HG02943 (cell line): ENCODE results near the gene RTL10.
"Not testable (repeated sequence)": the region's sequence is repeated elsewhere in the genome, so short reads cannot be mapped to it uniquely, and the experiment has no call there.

Source experiments
- ATAC-seq: cut with Tn5 transposase; IDR thresholded peaks from one replicate; pipeline ENCODE4 v1.9.1; 2021; ENCODE audit warnings: mild to moderate bottlenecking, low read depth, moderate library complexity; ENCODE audit not compliant: unreplicated experiment

The RTL10 gene

DNA sequence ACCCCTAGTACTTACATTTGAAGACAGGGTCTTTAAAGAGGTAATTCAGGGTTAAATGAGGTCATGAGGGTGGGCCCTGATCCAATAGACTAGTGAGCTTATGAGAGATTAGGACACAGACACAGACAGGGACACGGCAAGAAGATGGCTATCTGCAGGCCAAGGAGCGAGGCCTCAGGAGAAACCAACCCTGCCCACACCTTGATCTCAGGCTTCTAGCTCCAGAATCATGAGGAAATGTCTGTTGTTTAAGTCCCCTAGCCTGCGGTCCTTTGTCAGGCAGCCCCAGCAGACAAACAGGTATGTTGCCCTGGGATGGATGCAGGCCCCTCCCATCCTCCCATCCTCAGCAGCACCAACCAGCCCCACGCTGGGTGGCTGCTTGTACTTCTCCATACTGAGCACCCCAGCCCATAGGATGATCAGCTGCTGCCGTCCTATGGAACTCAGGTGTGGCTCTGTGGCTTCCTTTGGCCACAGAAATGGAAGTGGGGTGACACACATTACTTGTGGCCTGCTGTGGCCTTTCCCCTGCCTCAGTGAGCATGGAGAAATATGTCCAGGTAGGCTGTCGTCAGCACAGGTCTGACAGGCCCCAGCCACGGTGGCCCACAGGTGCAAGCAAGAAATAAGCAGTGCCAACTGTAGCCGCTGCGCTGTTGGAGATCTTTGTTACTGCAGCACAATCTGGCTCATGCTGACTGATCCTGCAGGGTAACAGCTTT is 7.9 kb downstream of the RTL10 start:
- no peak for ATAC-seq

DNA sequence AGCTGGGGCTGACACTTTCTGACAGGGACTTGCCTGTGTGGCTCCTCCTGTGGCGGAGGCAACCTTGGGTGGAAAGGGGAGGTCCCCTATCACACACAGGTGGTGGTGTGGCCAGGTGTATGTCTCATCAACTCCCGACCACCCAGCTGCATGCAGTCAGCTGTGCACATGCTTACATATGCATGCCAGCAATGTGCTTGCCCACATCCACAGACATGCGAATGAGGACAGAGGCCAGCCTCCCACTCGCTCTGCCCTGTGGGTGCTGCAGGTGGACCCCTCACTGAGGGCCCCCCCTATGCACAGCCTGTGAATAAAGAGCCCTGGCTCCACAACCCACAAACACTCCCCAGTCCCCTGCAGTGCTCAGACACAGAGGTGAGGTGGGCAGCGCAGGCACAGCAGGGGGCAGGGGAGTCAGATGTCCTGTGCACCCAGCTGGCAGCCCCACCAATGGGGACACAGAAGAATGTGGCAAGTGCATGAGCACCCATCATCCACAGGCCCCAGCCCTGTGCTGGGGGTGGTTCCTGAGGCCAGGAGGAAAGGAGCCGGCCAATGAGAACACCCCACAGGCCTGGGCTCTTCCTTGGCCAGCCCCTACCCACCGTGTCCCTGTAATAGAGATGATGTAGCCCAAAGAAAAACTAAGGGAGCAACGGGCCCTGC is 9.5 kb downstream of the RTL10 start:
- ATAC-seq = no peak

DNA sequence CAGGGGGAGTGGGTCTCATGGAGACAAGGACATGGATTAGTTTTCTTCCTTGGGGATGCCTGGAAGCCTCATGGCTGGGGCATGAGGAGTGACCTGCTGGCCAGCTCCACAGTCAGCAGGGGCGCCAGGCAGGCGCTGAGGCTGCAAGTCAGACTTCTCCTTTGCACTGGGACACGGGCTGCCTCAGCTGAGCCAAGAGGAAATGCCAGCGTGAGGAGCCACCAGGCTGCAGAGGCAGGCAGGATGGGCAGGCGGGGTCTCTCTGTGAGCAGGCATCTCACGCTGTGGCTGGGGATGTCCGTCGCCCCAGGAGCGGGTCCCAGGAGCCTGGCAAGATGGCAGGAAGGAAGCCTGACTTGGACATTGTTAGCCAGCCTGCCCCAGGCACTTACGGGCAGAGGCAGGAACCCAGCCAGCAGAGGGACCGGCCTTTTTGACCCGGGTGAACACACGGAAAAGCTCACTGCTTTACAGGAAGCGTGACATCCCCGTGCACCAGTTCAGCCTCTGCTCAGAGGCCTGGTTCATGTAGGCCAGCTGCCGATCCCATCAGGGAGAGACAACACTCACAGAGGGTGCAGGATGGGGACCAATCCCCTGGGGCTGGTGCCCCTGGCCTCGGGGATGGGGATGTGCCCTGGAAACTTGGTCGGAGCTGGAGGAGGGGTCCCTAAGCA is 10.2 kb downstream of the RTL10 start:
- ATAC-seq = no peak

DNA sequence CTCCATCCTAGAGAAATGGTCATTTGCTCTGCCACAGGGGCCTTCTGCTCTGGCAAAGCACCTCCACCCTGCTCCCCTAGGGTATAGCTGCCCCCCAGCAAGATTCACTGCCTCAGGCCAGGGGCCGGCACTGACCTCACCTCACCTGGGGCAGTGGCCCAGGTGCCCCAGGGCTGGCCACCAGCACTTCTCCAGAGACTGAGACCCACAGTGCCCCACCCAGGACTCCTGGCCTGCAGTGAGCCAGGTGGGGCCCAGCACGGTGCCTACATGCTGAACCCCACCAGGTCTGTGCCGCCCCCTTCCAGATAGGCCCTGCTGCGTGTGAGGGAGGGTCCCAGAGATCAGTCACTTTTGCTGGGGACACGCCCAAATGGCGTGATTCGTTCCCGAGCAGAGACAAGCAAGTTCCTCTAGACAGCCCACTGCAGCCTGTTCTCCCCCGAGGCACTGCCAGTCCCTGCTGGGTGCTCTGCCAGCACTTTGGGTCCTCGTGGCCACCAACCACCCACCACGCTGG is 10.8 kb downstream of the RTL10 start:
- no peak for ATAC-seq

DNA sequence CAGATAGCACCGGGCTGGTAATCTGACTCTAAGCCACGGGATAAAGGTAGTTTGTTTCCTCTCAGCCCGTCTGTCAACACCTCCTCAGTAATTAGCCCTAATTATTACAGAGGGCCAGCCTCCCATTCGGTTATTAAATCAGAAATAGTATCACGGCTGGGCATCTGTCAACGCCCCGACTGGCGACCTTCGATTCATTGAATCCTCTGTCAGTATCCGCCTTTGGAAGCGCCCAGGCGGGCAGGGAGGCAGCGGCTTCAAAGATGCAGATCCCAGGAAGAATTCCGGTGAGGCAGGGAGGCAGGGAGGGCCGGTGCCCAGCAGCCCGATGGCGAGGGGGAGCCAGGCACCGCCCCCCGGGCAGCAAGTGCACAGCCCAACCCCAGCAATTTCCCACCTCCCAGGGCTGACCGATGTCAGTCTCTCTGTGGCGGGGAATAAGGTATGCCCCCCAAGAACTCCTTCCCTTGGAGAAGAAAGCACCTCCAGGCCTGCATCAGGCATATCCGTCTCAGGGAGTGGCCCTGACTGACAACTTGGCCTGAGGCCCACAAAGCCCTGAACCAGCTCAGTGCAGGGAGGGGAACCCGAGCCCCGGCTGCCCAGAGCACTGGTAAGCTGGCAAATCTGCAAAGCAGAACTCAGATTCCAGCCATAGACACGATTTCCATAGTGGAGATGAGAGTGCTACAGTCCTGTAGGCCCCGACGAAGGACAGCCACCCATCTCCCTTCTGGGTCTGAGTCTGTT is 11.4 kb downstream of the RTL10 start:
- ATAC-seq = no peak

DNA sequence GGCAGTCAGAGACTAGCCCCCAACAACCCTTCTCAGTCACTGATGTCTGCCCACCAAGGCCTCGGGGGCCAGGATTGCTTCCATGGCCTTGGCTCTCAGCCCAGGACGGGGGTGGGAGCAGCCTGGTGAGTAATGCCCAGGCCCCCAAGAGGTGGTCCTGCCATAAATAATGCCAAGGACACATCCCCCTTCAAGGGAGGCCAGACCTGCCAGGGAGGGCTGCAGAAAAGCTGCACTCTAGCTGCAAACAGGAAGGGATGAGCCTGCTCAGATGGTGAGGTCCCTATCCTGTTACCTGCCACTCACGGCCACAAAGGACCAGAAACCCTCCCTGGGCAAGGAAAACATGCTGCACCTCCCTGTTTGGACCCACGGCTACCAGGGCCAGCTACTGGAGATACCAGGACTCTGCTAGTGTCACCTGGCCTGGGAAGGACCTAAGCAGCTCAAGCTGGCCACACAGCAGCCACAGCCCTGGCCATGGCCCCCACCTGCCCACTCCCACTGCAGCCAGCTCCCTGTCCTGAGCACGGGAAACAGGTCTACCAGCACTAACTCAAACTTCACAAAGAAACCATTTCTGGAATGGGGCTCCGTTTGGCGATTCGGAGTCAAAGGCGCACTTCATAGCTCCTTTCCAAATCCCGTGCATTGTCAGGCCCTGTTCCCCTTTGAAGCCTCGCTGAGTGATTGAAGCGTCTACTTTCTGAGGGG is 12.1 kb downstream of the RTL10 start:
- no peak for ATAC-seq

DNA sequence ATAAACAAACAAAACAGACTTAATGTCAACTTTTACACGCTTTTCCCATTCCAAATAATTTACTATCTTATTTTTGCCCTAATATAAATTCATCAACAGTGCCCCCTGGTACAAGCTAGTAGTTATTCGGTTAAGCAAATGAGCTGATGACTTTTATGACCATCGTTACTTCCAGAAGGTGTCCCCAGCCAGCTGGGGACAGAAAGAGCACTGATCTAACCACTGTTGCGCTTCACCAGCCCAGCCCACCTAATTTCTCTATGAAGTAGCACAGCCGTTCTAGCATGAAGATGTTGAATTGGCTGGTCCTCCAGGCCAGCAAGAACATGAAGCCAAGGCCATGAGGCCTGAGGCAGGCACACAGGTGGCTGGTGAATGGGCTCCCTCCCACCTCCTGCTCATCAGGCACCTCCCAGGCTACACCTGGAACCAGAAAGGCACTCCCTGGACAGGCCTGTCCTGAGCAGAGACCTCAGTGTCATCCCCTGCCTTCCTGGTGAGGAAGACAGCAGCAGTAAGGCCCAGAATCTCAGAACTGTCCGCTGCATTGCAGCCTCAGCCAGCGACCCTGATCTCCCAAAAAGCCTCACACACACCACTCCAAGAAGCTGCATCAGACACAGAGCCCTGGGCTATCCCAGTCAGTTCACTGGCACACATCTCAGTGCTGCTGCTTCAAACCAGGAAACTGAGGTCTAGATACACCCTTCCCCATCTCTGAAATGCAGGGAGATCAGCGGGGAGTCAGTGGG is 12.9 kb downstream of the RTL10 start:
- ATAC-seq = no peak

DNA sequence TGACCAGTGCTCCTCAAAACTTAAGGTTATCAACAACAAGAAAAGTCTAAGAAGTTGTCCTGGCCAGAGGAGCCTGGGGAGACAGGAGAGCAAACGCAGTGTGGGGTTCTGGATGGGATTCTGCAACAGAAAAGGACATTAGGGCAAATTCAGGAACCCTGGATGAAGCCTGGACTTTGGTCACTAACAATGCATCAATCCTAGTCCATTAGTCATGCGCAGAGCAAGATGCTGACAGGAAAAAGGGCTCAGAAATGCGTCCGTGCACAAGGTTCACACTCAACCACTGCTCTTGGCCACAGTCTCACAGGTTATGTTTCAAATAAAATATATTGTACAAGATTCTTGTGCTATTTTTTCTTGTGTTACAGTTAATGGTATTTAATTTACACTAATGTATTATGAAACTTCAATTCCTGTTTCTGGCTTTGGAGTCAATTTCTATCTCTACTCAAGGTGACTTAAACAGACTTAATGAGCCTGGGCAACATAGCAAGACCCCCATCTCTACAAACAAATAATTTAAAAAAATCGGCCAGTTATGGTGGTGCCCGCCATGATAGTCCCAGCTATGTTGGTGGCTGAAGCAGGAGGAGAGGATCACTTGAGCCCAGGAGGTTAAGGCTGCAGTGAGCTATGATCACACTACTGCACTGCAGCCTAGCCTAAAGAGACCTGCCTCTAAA is 13.6 kb downstream of the RTL10 start:
- ATAC-seq = no peak

DNA sequence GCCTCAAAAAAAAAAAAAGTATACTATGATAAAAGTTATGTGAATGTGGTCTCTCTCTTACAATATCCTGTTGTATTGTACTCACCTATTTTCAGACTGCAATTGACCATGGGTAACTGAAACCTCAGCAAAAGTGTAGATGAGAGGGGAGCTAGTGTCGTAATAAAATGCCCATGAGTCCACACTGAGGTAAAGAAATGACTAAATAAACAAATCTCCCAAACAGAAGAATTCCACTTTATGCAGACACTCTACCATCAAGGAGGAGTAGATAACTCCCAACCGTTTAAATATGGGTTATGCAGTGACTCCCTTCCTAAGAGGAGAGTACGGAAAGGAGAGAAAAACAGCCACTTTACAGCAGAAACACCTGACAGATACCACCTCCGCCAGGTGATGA is 14.6 kb downstream of the RTL10 start:
- ATAC-seq = no peak

DNA sequence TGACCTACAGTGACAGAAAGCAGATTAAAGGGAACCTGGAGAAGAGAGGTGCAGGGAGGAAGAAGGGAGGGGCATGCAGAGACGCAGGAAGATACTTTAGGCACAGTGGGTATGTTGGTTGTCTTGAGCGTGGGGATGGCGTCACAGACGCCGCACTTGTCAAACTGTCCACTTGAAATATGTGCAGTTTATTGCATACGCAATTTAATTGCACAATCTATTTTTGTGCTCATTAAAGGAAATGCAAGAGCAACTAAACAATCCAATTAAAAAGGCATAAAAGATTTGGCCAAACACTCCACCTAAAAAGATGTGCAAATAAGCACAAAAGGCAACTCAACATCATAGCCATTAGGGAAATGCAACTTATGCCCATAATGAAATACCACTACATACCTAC is 16.8 kb downstream of the RTL10 start:
- ATAC-seq = no peak

DNA sequence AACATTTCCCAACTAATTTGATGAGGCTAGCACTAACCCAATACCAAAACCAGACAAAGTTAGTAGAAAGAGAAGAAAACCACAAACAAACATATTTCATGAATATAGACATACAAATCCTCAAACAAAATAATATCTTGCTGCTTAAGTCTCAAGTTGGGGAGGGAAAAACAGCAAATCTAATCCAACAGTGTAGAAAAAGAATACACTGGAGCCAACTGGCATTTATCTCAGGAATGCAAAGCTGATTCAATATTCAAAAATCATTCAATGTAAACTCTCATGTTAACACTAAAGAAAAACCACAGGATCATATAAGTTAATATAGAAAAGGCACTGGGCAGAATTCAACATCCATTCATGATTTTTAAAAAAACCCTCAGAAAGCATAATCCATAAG is 18.2 kb downstream of the RTL10 start:
- no peak for ATAC-seq

DNA sequence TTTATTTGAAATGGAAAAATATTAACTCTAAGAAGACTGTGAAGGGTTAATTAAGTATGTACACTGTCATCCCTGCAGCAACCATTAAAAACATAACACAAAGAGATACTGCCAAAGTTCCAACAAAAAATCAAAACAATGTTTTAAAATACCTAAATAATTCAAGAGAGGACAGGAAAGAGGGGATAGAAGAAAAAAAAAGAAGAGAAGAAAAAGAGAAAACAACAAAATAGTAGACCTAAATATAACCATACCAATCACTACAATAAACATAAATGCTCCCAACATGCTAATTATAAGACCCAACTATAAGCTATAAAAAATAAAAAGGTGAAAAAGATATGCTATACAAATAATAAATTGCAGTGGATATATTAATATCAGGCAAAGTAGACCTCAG is 20.1 kb downstream of the RTL10 start:
- ATAC-seq = no peak

DNA sequence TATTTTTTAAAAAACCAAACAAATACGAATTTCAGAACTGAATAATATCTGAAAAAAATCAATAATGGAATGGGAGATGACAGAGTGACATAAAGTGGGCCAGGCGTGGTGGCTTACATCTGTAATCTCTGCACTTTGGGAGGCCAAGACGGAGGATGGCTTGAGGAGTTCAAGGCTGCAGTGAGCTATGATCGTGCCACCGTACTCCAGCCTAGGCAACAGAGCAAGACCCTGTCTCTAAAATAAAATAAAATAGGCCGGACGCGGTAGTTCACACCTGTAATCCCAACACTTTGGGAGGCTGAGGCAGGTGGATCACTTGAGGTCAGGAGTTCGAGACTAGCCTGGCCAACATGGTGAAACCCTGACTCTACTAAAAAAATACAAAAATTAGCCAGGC is 21.3 kb downstream of the RTL10 start:
- ATAC-seq = not testable (repeated sequence)

DNA sequence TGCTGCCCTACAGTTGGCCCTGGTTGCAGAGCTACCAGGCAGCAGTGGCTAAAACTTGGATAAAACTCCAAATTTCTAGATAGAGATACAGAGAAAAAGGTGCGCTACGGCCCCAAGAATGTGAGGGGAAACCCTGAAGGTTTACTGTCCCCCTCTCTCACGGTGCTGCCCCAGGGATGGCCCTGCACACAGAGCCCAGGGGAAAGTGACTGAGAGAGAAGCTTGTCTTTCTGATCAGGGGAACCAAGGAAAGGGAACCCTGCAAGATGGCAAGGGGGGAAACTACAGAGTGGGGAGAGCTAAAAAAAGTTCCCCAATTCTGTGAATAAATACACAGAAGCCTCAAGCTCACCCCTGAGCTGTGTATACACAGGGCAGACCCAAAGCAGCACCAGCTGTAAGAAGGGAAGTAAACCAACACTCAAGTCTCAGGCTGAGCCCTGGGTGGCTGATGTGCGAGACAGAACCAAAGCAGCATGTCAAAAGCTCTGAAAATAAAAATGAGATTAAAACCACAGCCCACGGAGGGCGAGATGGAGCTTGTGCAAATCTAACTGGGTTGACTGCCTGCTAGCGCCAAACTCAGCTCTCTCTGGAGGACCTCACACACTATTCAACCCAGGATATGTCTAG is 22.1 kb downstream of the RTL10 start:
- no peak for ATAC-seq

DNA sequence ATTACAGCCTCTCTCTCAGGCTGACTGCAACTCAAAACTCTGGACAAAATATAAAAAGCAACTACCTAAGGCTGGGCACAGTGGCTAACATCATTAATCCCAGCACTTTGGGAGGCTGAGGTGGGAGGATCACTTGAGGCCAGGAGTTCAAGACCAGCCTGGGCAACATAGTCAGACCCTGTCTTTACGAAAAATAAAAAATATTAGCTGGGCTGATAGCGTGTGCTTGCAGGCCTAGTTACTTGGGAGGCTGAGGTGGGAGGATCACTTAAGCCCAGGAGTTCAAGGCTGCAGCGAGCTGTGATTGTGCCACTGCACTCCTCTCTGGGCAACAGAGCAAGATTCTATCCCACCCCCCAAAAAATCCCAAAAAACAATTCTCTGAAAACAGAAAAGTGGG is 22.7 kb downstream of the RTL10 start:
- not testable (repeated sequence) for ATAC-seq

DNA sequence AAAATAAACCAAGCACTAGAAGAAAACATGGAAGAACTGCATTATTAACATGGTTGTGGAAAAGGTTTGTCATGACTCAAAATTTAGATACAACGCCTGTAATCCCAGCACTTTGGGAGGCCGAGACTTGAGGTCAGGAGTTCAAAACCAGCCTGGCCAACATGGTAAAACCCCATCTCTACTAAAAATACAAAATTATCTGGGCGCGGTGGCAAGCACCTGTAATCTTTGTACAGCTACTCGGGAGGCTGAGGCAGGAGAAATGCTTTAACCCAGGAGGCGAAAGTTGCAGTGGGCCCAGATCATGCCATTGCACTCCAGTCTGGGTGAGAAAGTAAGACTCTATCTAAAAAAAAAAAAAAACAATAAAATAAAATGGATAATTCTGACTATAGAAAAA is 23.7 kb downstream of the RTL10 start:
- ATAC-seq = no peak

DNA sequence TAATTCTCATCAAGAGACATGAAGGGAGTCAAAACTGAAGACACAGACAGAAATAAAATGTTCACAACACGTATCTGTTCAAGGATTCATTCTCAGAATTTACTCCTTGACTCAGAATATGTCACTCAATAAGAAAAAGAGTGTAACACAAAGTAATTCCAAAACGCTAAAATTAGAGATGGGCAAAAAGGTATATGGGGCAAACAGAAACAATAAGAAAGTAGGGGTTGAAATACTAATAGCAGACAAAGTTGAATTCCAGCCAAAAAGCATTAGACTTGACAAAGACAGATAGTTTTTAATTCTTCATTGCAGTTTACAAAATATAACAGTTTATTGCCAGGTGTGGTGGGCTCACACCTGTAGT is 26.7 kb downstream of the RTL10 start:
- no peak for ATAC-seq

DNA sequence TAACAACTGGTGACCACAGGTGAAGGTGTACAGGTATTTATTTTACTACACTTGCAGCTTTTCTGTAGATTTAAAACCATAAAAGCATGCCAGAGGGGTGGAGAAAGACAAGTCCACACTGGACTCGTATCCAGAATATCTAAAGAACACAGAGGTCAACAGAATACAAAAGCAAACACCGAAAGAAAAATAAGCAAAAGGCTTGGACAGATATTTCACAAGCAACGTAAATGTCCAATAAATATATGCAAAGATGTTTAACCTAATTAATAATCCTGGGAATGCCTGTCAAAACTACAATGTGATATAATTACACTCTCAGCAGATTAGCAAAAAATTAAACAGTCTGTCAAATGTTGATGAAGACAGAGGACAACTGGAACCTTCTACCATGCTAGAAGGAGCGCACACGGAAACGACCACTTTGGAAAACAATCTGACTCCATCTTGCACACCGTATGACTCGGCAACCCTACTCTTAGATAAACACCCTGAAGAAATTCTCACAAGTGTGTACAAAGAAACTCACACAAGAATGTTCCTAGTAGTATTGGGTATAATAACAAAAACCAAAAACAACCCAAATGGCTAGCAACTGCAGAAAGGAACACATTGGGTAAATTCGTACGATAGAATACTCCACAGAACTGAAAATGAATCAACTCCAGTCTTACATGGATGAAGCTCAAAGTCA is 27.2 kb downstream of the RTL10 start:
- no peak for ATAC-seq
